MG63 (cell line): ENCODE measurements around the gene STXBP5L. TPM values are rescaled to one million over a fixed set of nuclear protein-coding genes. Genes with fewer than 3 reads are reported as not detected.
"Not testable (repeated sequence)": the region's sequence is repeated elsewhere in the genome, so short reads cannot be mapped to it uniquely, and the experiment has no call there.

ENCODE experiments used
- DNase-seq: peaks from one replicate; pipeline ENCODE4 v3.0.0-alpha.2; 2020
- H3K27me3 ChIP-seq: fragments of 250-450 bp; sonication (Bioruptor Pico); 2 replicates; pipeline ENCODE4 v1.5.1; 2020; ENCODE audit warnings: mild to moderate bottlenecking, moderate library complexity
- H3K36me3 ChIP-seq: fragments of 250-450 bp; sonication (Bioruptor Pico); 2 replicates; pipeline ENCODE4 v1.5.1; 2020; ENCODE audit warnings: mild to moderate bottlenecking, moderate library complexity
- H3K4me3 ChIP-seq: fragments of 250-450 bp; sonication (Bioruptor Pico); 2 replicates; pipeline ENCODE4 v1.5.1; 2020; ENCODE audit warnings: mild to moderate bottlenecking, moderate library complexity
- H3K9me3 ChIP-seq: fragments of 250-450 bp; sonication (Bioruptor Pico); 2 replicates; pipeline ENCODE4 v1.5.1; 2020; ENCODE audit warnings: mild to moderate bottlenecking, moderate library complexity
- total RNA-seq: library from RNA; depleted of rRNA; stranded (reverse); fragments of >200 nt; shearing (Covaris generic); gene quantifications from 2 replicates; pipeline ENCODE4 v1.2.3, GENCODE V29; 2014; ENCODE audit warnings: low replicate concordance

STXBP5L gene
- total RNA-seq, 1 experiment from 2014 or later = not detected

GRCh38 chr3:121295452-121295851 is 387.4 kb downstream of the STXBP5L start:
- Histone ChIP-seq H3K36me3 (no peaks in the 10 kb centered on the region), H3K9me3 (peaks cover 8% of the 10 kb centered on the region)
- DNase-seq = no peak

DNA sequence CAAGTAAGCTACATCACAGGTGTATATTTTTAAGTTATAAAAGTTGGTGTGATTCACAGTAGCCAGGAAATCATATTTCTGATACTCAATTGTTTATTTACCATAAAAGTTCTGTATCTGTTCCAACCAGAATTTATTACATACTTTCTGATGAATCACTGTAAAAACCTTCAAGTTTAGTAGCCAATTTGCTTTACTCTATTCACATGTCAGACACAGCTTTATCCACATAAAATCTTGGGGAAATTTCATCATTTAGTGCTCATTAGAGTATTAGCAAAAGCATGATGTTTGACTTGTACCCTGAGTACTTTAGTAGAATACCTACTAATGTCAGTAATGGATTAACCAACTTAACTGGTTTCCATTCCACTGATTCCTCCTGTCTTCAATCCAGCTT is 388.0 kb downstream of the STXBP5L start:
- no peaks in the 10 kb centered on the region for H3K36me3 ChIP-seq
- DNase-seq = no peak
- H3K4me3 ChIP-seq = no peak overlapping the region
- peaks cover 8% of the 10 kb centered on the region for H3K9me3 ChIP-seq
- no peaks in the 10 kb centered on the region for H3K27me3 ChIP-seq

More at GRCh38 chr3:121295452-121295851, 387.4 kb downstream of the STXBP5L start:
- Histone ChIP-seq H3K27me3 (no peaks in the 10 kb centered on the region), H3K4me3 (no peak overlapping the region)

- Histone ChIP-seq H3K27me3 (no peaks in the 10 kb centered on the region), H3K4me3 (no peak overlapping the region), H3K36me3 (no peaks in the 10 kb centered on the region), H3K9me3 (no peaks in the 10 kb centered on the region)
- DNase-seq = no peak
Measured at GRCh38 chr3:121324320-121324719, 416.3 kb downstream of the STXBP5L start.

DNA sequence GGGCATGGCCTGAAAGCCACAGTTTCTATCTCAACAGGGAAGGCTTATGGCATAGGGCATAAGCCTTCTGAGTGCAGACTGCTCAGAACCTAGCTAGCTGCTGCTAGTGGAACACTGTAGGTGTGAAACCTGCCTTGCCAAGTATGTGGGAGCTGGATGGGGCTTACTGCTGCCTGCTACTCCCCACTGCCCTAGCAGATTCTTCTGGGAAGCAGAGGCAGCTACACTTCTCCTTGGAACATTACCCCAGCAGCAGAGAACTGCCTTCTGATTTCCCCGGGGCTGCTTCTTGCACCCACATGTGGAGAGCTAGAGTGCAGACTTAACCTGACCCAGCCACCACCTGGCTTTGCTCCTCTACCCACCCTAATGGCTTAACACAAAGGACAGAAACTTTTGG is 422.1 kb downstream of the STXBP5L start:
- Histone ChIP-seq H3K27me3 (peaks cover 4% of the 10 kb centered on the region; the same call in 1 of the 2 replicates), H3K9me3 (0 out of 2 replicates have a peak, but pooled peaks cover 2% of the 10 kb centered on the region), H3K4me3 (no peak overlapping the region), H3K36me3 (no peaks in the 10 kb centered on the region)
- no peak for DNase-seq

DNA sequence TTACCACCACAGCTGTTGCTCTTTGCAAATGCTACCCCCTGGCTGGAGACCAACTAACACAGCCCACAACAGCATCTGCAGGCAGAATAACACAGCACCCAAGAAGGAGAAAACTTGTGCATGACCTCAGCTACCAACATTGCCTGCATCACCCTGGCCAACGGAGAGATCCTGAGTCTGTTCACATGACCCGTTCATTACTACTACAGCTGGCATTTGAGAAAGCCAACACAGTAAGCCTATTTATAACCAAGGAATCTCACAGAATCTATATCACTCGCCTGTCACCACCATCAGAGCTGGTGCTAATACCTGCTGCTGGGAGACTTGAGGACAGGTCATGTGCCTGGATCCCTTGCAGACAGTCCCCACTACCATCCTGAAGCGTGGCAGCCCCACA is 422.6 kb downstream of the STXBP5L start:
- DNase-seq = no peak
- H3K27me3 ChIP-seq = peaks cover 4% of the 10 kb centered on the region; the same call in 1 of the 2 replicates
- 0 out of 2 replicates have a peak, but pooled peaks cover 2% of the 10 kb centered on the region for H3K9me3 ChIP-seq
- no peak overlapping the region for H3K4me3 ChIP-seq
- no peaks in the 10 kb centered on the region for H3K36me3 ChIP-seq

DNA sequence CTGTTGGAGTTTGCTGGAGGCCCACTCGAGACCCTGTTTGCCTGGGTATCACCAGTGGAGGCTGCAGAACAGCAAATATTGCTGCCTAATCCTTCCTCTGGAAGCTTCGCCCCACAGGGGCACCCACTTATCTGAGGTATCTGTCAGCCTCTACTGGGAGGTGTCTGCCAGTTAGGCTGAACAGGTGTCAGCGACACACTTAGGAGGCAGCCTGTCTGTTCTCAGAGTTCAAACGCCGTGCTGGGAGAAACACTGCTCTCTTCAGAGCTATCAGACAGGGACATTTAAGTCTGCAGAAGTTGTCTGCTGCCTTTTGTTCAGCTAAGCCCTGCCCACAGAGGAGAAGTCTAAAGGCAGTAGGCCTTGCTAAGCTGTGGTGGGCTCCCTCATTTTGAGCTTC is 448.0 kb downstream of the STXBP5L start:
- DNase-seq, H3K27me3 ChIP-seq, H3K4me3 ChIP-seq, H3K36me3 ChIP-seq: not testable (repeated sequence)
- peaks cover 12% of the 10 kb centered on the region for H3K9me3 ChIP-seq

GRCh38 chr3:121362035-121362734 is 454.2 kb downstream of the STXBP5L start:
- DNase-seq = no peak
- no peak overlapping the region for H3K4me3 ChIP-seq

DNA sequence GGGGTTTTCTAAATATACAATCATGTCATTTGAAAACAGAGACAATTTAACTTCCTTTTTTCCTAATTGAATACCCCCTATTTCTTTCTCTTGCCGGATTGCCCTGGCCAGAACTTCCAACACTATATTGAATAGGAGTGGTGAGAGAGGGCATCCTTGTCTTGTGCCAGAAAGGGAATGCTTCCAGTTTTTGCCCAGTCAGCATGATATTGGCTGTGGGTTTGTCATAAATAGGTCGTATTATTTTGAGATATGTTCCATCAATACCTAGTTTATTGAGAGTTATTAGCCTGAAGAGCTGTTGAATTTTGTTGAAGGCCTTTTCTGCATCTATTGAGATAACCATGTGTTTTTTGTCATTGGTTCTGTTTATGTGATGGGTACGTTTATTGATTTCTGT is 480.3 kb downstream of the STXBP5L start:
- not testable (repeated sequence) for H3K9me3 ChIP-seq, DNase-seq, H3K4me3 ChIP-seq, H3K36me3 ChIP-seq, H3K27me3 ChIP-seq

More at GRCh38 chr3:121362035-121362734, 454.2 kb downstream of the STXBP5L start:
- H3K27me3 ChIP-seq = no peaks in the 10 kb centered on the region
- H3K36me3 ChIP-seq = no peaks in the 10 kb centered on the region
- H3K9me3 ChIP-seq = peaks cover 4% of the 10 kb centered on the region; the same call in 1 of the 2 replicates

DNA sequence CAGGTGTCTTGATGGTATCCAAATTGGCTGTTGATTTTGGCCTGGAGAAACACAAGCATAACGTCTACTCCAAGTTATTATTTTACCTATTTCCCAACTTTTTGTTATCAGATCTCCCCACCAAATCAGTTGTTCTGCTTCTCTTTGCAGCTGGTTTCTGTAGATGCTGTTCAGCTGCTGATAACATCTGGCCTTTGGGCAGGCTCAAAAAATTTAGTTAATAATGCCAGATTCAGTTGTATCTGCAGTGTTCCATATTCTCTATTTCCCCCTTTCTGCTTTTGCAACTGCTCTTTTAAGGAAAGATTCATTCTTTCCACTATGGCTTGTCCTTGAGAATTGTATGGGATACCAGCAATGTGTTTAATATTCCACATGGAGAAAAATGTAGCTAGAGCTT is 488.0 kb downstream of the STXBP5L start:
- DNase-seq, H3K4me3 ChIP-seq, H3K27me3 ChIP-seq, H3K36me3 ChIP-seq, H3K9me3 ChIP-seq: not testable (repeated sequence)

DNA sequence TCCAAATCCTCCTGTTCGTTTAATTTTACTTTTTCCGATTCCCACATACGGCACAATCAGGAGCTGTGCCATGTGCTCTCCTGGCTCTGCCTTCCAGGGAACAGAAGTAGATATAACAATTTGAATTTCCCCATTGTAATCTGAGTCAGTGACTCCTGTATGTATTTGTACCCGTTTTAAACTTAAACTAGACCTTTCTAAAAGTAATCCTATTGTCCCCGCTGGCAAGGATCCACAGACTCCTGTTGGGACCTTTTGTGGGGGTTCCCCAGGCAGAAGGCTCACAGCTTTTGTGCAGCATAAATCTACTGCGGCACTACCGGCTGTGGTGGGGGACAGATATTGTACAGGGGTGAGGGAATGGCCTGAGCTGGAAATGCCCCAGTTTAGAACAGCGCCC is 490.0 kb downstream of the STXBP5L start:
- H3K27me3 ChIP-seq, H3K9me3 ChIP-seq, DNase-seq: not testable (repeated sequence)

DNA sequence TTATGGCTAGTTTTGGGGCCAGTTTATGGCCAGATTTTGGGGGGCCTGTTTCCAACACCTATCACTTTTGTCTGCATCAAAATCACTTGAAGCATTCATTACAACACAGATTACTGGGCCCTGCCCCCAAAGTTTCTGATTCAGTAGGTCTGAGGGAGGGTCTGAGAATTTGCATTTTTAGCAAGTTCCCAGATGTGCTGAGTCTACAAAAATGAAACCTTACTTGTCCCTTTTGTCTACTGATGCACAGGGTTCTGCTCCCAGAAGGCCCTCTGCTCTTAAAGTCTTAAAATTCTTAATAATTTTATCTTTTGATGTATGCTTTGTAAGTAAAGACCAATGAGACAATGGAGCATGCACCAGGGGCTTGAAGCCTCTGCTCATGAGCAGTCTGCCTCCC is 491.8 kb downstream of the STXBP5L start:
- Histone ChIP-seq H3K36me3 (no peaks in the 10 kb centered on the region), H3K9me3 (no peaks in the 10 kb centered on the region; the same call in none of the 2 replicates), H3K4me3 (no peak overlapping the region), H3K27me3 (no peaks in the 10 kb centered on the region)
- no peak for DNase-seq

More for the DNA sequence above, 490.0 kb downstream of the STXBP5L start:
- H3K4me3 ChIP-seq, H3K36me3 ChIP-seq: not testable (repeated sequence)

DNA sequence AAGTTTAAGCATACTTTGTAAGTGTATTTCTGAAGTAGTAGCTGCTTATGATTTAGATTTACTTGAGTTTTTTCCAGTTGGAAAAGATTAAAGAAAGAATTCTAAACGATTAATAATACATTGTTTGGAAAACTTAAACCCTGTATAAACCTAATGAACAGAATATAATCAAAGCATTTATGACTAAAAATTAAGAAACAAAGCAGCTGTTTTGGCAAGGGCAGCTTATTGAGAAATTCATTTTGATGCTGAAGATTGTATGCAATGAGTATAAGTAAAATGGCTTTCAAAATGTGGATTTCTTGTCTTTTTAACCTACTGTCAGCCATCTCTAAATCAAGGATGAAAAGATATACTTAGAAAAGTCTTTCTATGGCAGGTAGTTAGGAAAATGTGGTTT is 497.6 kb downstream of the STXBP5L start:
- Histone ChIP-seq H3K4me3 (no peak overlapping the region), H3K27me3 (0 out of 2 replicates have a peak, but pooled peaks cover 2% of the 10 kb centered on the region), H3K36me3 (no peaks in the 10 kb centered on the region), H3K9me3 (no peaks in the 10 kb centered on the region; the same call in 1 of the 2 replicates)
- DNase-seq = no peak

DNA sequence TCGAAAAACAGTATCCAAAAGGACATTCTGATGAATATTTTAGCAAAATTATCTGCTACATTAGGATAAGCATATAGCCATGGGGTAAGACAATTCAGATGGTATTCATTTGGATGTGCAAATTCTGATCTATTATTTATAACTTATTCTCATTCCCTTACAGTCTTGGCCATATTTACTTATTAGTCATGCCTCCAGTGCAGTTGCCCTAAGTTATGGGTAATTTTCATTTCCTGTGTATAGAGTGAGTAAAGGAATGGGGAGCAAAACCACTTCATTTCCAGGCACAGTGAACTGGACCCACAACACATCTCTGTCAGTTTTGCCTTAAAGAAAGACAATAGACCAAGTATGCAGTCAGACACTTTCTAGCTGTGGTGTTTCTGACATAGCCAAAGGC is 503.5 kb downstream of the STXBP5L start:
- 0 out of 2 replicates have a peak, but pooled peaks cover 2% of the 10 kb centered on the region for H3K27me3 ChIP-seq
- DNase-seq = no peak
- H3K4me3 ChIP-seq = no peak overlapping the region
- no peaks in the 10 kb centered on the region for H3K36me3 ChIP-seq
- no peaks in the 10 kb centered on the region for H3K9me3 ChIP-seq

DNA sequence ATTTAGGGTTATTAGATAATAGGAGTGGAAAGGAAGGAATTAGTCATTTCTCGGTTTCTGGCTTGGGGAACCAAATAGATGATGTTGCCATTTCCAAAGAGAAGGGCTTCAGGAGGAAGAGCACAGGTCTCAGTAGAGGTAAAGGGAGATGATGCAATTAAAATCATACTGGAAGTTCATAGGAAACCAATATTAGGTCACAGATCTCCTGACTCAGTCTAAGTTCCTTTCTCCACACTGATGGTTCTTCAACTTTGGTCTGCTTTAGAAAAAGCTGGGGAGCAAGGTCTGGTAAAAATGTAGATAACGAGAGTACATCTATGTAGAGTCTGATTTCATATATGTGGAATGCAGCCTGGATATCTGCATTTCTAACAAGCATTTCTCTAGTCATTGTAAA is 506.9 kb downstream of the STXBP5L start:
- Histone ChIP-seq H3K9me3 (no peaks in the 10 kb centered on the region), H3K36me3 (no peaks in the 10 kb centered on the region), H3K4me3 (no peak overlapping the region), H3K27me3 (no peaks in the 10 kb centered on the region)
- DNase-seq = no peak

- no peak for DNase-seq
- no peaks in the 10 kb centered on the region for H3K9me3 ChIP-seq
- no peaks in the 10 kb centered on the region for H3K27me3 ChIP-seq
- H3K4me3 ChIP-seq = no peak overlapping the region
- H3K36me3 ChIP-seq = no peaks in the 10 kb centered on the region
Measured at GRCh38 chr3:121418182-121418581, 510.2 kb downstream of the STXBP5L start.

GRCh38 chr3:121424549-121424948 is 516.5 kb downstream of the STXBP5L start:
- peaks cover 7% of the 10 kb centered on the region for H3K36me3 ChIP-seq
- no peaks in the 10 kb centered on the region for H3K9me3 ChIP-seq
- no peak overlapping the region for H3K4me3 ChIP-seq
- no peaks in the 10 kb centered on the region for H3K27me3 ChIP-seq
- DNase-seq = no peak

DNA sequence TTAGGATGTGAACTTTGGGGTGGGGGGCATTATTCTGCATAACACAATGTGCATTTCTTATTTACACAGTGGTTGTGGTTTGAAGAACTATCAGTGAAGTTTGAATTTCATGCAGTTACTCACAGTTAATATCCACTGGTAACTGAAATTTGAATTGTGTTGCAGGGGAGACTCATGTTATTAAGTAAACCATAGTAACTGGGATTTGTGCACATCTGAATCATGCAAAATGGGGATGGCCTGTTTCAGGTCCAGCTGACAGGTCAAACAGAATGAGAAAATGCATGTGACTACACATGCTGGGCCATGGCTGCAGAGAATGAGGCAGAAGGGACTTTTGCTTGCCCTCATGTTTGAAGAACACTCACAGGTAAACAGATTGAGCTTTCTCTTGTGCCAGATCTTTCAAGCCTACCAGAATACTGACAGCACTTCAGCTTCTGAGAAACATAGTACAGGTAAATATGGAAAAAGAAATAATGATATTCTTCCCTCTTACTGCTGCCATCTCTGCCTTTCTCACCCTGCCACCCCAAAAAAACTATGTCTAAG is 522.7 kb downstream of the STXBP5L start:
- DNase-seq = no peak
- H3K36me3 ChIP-seq = peaks cover 52% of the 10 kb centered on the region
- no peaks in the 10 kb centered on the region for H3K9me3 ChIP-seq
- no peaks in the 10 kb centered on the region for H3K27me3 ChIP-seq
- no peak overlapping the region for H3K4me3 ChIP-seq
